Osteoblast (primary cell): ENCODE data around the gene ZNF91. TPM values are rescaled to one million over a fixed set of nuclear protein-coding genes. Genes with fewer than 3 reads are reported as not detected.

Experiments
- DNase-seq: peaks from one replicate; pipeline ENCODE4 v3.0.0; 2011; ENCODE audit warnings: low spot score, mixed read lengths; ENCODE audit not compliant: insufficient read length; ENCODE audit errors: missing footprints
- H2AFZ ChIP-seq: 2 replicates; pipeline ENCODE4 v1.6.0; 2011; ENCODE audit warnings: mild to moderate bottlenecking, low read length
- H3K27ac ChIP-seq: 2 replicates; pipeline ENCODE4 v1.5.1; 2011; ENCODE audit warnings: mild to moderate bottlenecking, low read depth, low read length, moderate library complexity
- H3K27me3 ChIP-seq: 2 replicates; pipeline ENCODE4 v1.6.0; 2012; ENCODE audit warnings: mild to moderate bottlenecking, control low read depth, inconsistent platforms, low read length, moderate library complexity; ENCODE audit not compliant: insufficient read depth
- H3K36me3 ChIP-seq: 2 replicates; pipeline ENCODE4 v1.5.1; 2011; ENCODE audit warnings: mild to moderate bottlenecking, low read length, control low read depth, moderate library complexity; ENCODE audit not compliant: insufficient read depth
- H3K4me1 ChIP-seq: 2 replicates; pipeline ENCODE4 v1.5.1; 2011; ENCODE audit warnings: mild to moderate bottlenecking, low read length, control low read depth, moderate library complexity; ENCODE audit not compliant: insufficient read depth
- H3K4me2 ChIP-seq: 2 replicates; pipeline ENCODE4 v1.6.0; 2011; ENCODE audit warnings: mild to moderate bottlenecking, low read length; ENCODE audit not compliant: insufficient read depth
- H3K4me3 ChIP-seq: fragments of 200-600 bp; sonication (generic); 3 replicates; pipeline ENCODE4 v1.5.1; 2012; ENCODE audit warnings: mild to moderate bottlenecking, low read length, inconsistent platforms; ENCODE audit not compliant: insufficient read depth
- H3K79me2 ChIP-seq: 2 replicates; pipeline ENCODE4 v1.6.0; 2012; ENCODE audit warnings: mild to moderate bottlenecking, low read length, control low read depth, inconsistent platforms; ENCODE audit not compliant: insufficient read depth
- H3K9me3 ChIP-seq: 2 replicates; pipeline ENCODE4 v1.5.1; 2011; ENCODE audit warnings: low read depth, low read length, control low read depth
- H4K20me1 ChIP-seq: 2 replicates; pipeline ENCODE4 v1.6.0; 2012; ENCODE audit warnings: mild to moderate bottlenecking, low read length, control low read depth; ENCODE audit not compliant: insufficient read depth
- CTCF ChIP-seq: IDR thresholded peaks from 2 replicates; pipeline ENCODE4 v1.5.1; 2011; ENCODE audit warnings: mild to moderate bottlenecking, low read depth, low read length, moderate library complexity; ENCODE audit errors: extremely low read depth
- total RNA-seq: library from RNA; depleted of rRNA; stranded (reverse); fragments of >200 nt; gene quantifications from 2 replicates; pipeline ENCODE4 v1.2.3, GENCODE V29; 2012

ZNF91 gene
- total RNA-seq, 1 donor, result 14.8 TPM

- TF ChIP-seq CTCF, result no peak
- H3K9me3 ChIP-seq, result no peaks in the 10 kb centered on the region
- H3K4me2 ChIP-seq, result no peak overlapping the region
- DNase-seq, result no peak
- H3K4me3 ChIP-seq, result no peak overlapping the region
- H3K36me3 ChIP-seq, result no peaks in the 10 kb centered on the region
- no peak overlapping the region for H2AFZ ChIP-seq
- H3K27ac ChIP-seq, result no peak overlapping the region
- no peaks in the 10 kb centered on the region for H3K27me3 ChIP-seq
- H4K20me1 ChIP-seq, result no peaks in the 10 kb centered on the region
- H3K79me2 ChIP-seq, result no peaks in the 10 kb centered on the region
- H3K4me1 ChIP-seq, result no peaks in the 10 kb centered on the region
These were observed 82.8 kb downstream of the ZNF91 start for GRCh38 chr19:23312515-23312914.

- DNase-seq, result no peak
- Histone ChIP-seq H3K9me3 (no peaks in the 10 kb centered on the region), H4K20me1 (no peaks in the 10 kb centered on the region), H2AFZ (no peak overlapping the region), H3K4me3 (no peak overlapping the region), H3K36me3 (no peaks in the 10 kb centered on the region), H3K4me1 (no peaks in the 10 kb centered on the region), H3K4me2 (no peak overlapping the region), H3K79me2 (no peaks in the 10 kb centered on the region), H3K27ac (no peak overlapping the region), H3K27me3 (no peaks in the 10 kb centered on the region)
- no peak for TF ChIP-seq CTCF
These were observed 83.7 kb downstream of the ZNF91 start for GRCh38 chr19:23311551-23311950.

GRCh38 chr19:23310729-23311211 lies 84.5 kb downstream of the ZNF91 start:
- Histone ChIP-seq H3K9me3 (no peaks in the 10 kb centered on the region), H3K36me3 (no peaks in the 10 kb centered on the region), H3K4me1 (no peaks in the 10 kb centered on the region), H2AFZ (no peak overlapping the region), H3K27me3 (no peaks in the 10 kb centered on the region), H3K79me2 (no peaks in the 10 kb centered on the region), H3K4me3 (no peak overlapping the region), H3K27ac (no peak overlapping the region), H3K4me2 (no peak overlapping the region), H4K20me1 (no peaks in the 10 kb centered on the region)
- no peak for TF ChIP-seq CTCF
- no peak for DNase-seq

- TF ChIP-seq CTCF, result no peak
- H2AFZ ChIP-seq, result no peak overlapping the region
- H3K79me2 ChIP-seq, result no peaks in the 10 kb centered on the region
- no peaks in the 10 kb centered on the region for H4K20me1 ChIP-seq
- H3K4me3 ChIP-seq, result no peak overlapping the region
- no peak overlapping the region for H3K27ac ChIP-seq
- H3K4me1 ChIP-seq, result no peaks in the 10 kb centered on the region
- no peak for DNase-seq
- H3K27me3 ChIP-seq, result no peaks in the 10 kb centered on the region
- H3K4me2 ChIP-seq, result no peak overlapping the region
- no peaks in the 10 kb centered on the region for H3K36me3 ChIP-seq
- no peaks in the 10 kb centered on the region for H3K9me3 ChIP-seq
These were observed 85.3 kb downstream of the ZNF91 start for GRCh38 chr19:23309926-23310325.
